Stimulated activated CD8-positive, alpha-beta memory T cell treated with anti-CD3 and anti-CD28 coated beads, Interleukin-7, amount 100 ng/mL, for 1 hour (primary cell): ENCODE data around the gene ST3GAL5.
A peak's percentile ranks its signal among the peaks of the same experiment; 100 is the strongest.
"Not testable (repeated sequence)": the region's sequence is repeated elsewhere in the genome, so short reads cannot be mapped to it uniquely, and the experiment has no call there.

Experiments used
- DNase-seq, 2 donors: peaks; one replicate each; pipeline ENCODE4 v3.0.0-alpha.2; 2020; ENCODE audit warnings: low read depth in 2 of 2

Gene ST3GAL5

GRCh38 chr2:85893428-85894258 lies 4.9 kb upstream of the ST3GAL5 start:
- DNase-seq: no peak

GRCh38 chr2:85892216-85892944 lies 3.6 kb upstream of the ST3GAL5 start:
- DNase-seq: no peak

GRCh38 chr2:85890522-85891176 lies 1.9 kb upstream of the ST3GAL5 start:
- DNase-seq: no peak

DNA sequence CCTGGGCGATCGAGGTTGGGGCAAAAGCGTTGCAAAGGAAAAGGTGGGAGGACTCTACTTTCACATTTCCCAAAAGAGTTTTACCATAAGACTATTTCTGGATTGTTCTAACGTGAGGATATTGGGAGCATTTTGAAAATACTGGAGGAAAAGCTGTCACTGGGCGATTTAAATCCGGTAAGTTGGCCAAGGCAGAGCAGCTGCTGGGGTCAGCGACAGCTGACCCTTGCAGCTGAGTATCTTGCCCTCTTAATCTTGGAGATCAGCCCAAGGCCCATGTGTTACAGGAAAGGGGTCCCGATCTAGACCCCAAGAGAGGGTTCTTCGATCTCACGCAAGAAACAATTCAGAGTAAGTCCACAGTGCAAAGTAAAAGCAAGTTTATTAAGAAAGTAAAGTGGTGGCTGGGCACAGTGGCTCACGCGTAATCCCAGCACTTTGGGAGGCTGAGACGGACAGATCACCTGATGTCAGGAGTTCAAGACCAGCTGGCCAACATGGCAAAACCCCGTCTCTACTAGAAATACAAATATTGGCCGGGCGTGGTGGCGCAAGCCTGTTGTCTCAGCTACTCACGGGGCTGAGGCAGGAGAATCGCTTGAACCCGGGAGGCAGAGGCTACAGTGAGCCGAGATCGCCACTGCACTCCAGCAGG lies 964 bp upstream of the ST3GAL5 start:
- DNase-seq: no peak

- DNase-seq: no peak
These were observed 638 bp downstream of the ST3GAL5 start for GRCh38 chr2:85888020-85888683.

DNA sequence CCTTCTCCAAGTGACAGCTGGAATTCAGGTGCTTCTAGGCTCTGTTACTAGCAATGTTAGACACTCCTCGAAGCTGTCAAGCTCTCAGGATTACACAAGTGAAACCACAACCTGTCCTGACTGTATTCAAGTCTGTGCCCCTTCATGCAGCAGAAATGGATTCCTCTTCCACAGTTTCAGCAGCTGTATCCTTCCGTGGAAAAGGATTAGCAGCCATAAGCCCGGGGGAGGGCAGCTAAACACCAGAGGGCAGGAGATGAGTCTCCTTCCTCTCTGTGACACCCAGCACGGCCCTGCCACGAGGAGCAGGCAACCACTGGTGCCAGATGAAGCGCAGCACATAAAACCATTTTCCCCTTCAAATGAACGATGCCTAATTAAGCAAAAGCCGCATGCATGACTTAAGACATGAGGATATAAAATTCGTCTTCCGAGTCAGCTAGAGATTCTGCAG lies 1.2 kb downstream of the ST3GAL5 start:
- peak in 1 of 2 donors; percentile 24 for DNase-seq

DNA sequence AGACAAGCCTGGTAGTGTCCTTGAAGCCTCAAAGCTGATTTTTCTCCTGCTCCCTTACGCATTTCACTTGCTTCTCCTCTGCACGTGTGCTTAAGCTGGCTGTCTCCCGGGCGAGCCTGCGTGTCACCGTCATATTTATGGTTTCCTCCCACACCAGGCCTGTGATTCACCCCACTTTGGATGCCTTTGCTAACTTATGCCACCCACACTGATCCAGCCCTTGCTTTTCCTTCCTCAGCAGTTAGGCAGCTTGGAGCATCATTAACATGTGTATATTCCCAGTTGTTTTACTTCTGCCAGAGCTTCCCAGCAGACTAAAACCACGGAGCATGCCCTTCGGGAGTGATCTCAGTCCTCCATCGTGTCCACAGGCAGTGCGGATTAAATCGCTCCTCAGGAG lies 2.2 kb downstream of the ST3GAL5 start:
- DNase-seq: no peak

- no peak for DNase-seq
These were observed 2.6 kb downstream of the ST3GAL5 start for GRCh38 chr2:85886141-85886540.

- not testable (repeated sequence) for DNase-seq
These were observed 7.0 kb downstream of the ST3GAL5 start for GRCh38 chr2:85881781-85882180.

- not testable (repeated sequence) for DNase-seq
These were observed 8.0 kb downstream of the ST3GAL5 start for GRCh38 chr2:85880716-85881328.

DNA sequence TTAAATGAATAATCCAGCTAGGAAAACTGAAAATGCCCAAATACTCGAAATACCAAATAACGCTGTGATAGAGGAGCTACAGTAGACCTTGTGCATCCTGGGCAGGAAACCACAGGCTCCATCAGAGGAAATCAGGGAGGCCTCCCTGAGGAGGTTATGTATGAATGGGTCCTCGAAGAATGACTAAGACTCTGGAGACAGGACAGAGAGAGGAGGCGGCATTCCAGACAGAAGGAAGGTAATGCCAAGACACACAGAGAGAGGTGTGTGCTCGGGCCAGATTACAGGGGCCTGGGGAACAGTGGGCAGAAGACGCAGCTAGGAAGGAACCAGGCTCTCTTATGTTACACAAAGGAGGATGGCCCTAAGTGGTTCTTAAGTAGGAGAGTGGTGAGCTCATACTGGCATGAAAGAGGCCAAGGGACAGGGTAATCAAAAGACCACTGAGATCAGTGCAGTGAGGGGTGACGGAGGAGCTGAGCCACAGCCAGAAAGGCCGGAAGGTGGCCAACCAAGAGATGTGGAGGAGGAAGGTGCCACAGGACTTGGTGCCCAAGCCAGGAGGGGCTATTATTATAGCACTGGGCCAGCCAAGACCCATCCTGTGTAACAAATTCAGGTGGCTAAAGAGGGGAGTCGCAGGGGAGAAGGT lies 9.9 kb downstream of the ST3GAL5 start:
- no peak for DNase-seq

- no peak for DNase-seq
These were observed 13.3 kb downstream of the ST3GAL5 start for GRCh38 chr2:85875350-85876050.

DNA sequence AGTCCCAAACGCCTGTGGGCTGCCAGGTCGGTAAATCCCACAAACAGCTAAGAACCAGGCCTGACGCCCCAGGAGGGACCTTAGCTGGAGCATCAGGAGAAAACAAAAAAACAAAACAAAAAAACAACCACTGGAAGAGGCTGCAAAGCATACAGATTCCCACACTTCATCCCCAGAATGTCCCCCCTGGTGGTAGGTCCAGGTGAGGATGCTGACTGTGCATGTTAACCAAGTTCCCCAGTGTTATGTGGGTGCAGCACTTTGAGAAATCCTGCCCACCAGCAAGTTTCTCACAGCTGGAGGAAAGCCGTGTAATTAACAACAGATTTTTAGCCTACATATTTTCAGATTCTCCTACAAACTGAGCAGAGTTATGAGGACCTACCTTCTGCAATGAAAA lies 15.1 kb downstream of the ST3GAL5 start:
- no peak for DNase-seq

- DNase-seq: no peak
These were observed 16.1 kb downstream of the ST3GAL5 start for GRCh38 chr2:85872536-85873161.

DNA sequence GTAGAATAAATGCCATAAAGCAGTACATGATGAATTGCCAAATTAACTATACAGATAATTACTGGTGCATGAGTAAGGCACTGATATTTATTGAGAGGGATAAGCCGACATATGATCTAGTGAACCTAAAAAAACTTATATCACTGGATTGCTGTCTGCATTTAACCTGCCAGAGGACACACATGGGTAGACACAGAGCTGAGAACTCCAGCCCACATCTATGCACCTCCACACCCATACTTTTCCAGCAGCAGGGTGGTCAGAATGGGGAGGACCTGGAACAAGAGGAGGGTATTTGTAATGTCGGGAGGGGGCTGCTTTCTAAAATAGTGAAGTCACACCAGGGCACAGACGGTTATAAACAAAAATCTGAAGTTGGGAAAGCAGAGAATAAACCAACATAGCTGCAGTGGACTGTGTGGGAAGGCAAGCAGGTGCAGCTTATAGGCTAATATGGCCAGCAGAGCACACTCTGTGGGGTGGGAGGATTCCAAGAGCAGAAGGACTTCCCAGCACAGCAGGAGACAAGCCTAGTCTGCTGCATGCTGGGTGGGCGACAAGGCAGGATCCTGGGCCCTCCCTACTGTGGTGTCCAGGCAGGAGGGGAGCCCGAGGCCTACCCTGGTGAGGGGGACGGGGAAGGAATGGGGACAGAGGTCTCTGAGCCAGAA lies 17.2 kb downstream of the ST3GAL5 start:
- DNase-seq: no peak

- no peak for DNase-seq
These were observed 20.0 kb downstream of the ST3GAL5 start for GRCh38 chr2:85868822-85869221.

DNA sequence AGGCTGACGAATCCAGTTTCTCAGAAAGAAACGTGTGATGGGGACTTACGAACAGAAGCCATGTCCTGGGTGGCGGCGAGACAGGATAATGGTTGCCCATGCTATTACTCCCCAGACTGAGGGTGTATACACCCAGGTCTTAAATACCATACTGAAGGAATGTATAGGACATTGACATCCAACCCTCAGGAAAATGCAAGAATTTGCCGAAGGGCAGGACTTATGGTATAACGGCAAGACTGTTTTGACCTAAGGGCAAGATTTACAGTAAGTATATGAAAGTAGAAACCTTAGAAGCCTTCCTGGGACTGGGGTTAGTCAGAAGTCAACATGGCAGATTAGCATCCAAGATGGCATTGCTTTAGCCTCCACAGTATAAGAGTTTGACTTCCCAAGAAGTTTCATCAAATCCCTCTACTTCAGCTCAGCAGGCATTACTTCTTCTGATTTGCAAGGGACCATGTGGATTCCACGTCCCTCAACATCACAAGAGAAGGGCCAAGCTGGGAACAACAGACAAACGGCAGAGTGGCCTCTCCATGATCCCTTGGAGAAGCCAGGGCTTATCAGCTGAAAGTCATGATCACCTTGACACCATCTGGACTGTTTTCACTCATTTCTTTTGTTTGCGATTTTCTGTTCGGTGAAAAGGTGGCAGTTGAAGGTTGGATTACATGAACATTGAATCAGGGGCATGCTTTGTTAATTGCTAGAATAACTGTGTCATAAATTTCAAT lies 21.1 kb downstream of the ST3GAL5 start:
- no peak for DNase-seq

DNA sequence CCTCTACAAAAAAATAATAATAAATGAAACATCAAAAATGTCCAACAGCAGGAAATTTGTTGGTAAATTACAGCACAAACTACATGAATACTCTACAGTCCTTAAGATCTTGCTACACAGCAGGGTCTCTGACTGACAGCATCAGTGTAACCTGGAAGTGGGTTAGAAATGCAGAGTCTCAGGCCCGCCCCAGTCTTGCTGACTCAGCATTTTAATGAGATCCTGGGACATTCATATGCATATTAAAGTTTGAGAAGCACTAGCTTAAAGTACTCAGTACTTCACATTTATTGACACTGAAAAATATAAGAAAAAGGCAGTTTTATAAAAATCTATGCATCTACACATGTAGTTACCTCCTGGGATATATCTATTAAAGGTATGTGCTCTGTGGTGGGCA lies 21.7 kb downstream of the ST3GAL5 start:
- DNase-seq: no peak
